ENCODE results near the gene NXF2B.

NXF2B gene

GRCh38 chrX:102341867-102342266 is 97.9 kb downstream of the NXF2B start:
- Histone ChIP-seq H3K9me3 (ENCODE audit: severe bottlenecking) (no peaks in the 10 kb centered on the region), H3K36me3 (ENCODE audit: low read depth) (no peaks in the 10 kb centered on the region), H3K4me1 (ENCODE audit: insufficient read depth, poor library complexity, severe bottlenecking) (no peaks in the 10 kb centered on the region), H3K27me3 (ENCODE audit: insufficient read depth, poor library complexity, severe bottlenecking) (no peaks in the 10 kb centered on the region), H3K4me3 (ENCODE audit: severe bottlenecking) (no peak overlapping the region), H3K27ac (ENCODE audit: poor library complexity, severe bottlenecking) (no peak overlapping the region)
- no peak for TF ChIP-seq CTCF (IDR thresholded peaks at IDR 0.05; ENCODE audit: poor library complexity, severe bottlenecking)
- no peak for ATAC-seq (ENCODE audit: low read depth)
- DNase-seq (ENCODE audit: low spot score), result no peak

GRCh38 chrX:102339312-102340298 is 100.2 kb downstream of the NXF2B start:
- no peak overlapping the region for H3K27ac ChIP-seq (ENCODE audit: poor library complexity, severe bottlenecking)
- no peak for ATAC-seq (ENCODE audit: low read depth)
- DNase-seq (ENCODE audit: low spot score), result no peak
- no peaks in the 10 kb centered on the region for H3K27me3 ChIP-seq (ENCODE audit: insufficient read depth, poor library complexity, severe bottlenecking)
- no peaks in the 10 kb centered on the region for H3K9me3 ChIP-seq (ENCODE audit: severe bottlenecking)
- H3K36me3 ChIP-seq (ENCODE audit: low read depth), result no peaks in the 10 kb centered on the region
- H3K4me1 ChIP-seq (ENCODE audit: insufficient read depth, poor library complexity, severe bottlenecking), result no peaks in the 10 kb centered on the region
- no peak overlapping the region for H3K4me3 ChIP-seq (ENCODE audit: severe bottlenecking)
- TF ChIP-seq CTCF (IDR thresholded peaks at IDR 0.05; ENCODE audit: poor library complexity, severe bottlenecking), result no peak

- Histone ChIP-seq H3K27ac (ENCODE audit: poor library complexity, severe bottlenecking) (no peak overlapping the region), H3K27me3 (ENCODE audit: insufficient read depth, poor library complexity, severe bottlenecking) (no peaks in the 10 kb centered on the region), H3K4me1 (ENCODE audit: insufficient read depth, poor library complexity, severe bottlenecking) (no peaks in the 10 kb centered on the region), H3K4me3 (ENCODE audit: severe bottlenecking) (no peak overlapping the region), H3K9me3 (ENCODE audit: severe bottlenecking) (no peaks in the 10 kb centered on the region), H3K36me3 (ENCODE audit: low read depth) (no peaks in the 10 kb centered on the region)
- no peak for TF ChIP-seq CTCF (IDR thresholded peaks at IDR 0.05; ENCODE audit: poor library complexity, severe bottlenecking)
- ATAC-seq (ENCODE audit: low read depth), result no peak
- no peak for DNase-seq (ENCODE audit: low spot score)
Observed at GRCh38 chrX:102338162-102338561, 101.6 kb downstream of the NXF2B start.

Measured in RWPE2 (cell line).